GM12878 (cell line): Measurements from ENCODE around the gene NPM3. TPM values are rescaled to one million over a fixed set of nuclear protein-coding genes. Genes with fewer than 3 reads are reported as not detected.

Experiments used
- ATAC-seq: fragments of 200-7000 bp; cut with Tn5 transposase; 3 replicates; pipeline ENCODE4 v1.9.1; 2020; ENCODE audit warnings: mild to moderate bottlenecking, moderate library complexity
- BruUV-seq: library from RNA; stranded (reverse); fragments of 400-500 nt; replicated peaks from 2 replicates; lab custom pipeline; 2021; lab: Mats Ljungman, UMichigan
- CTCF ChIA-PET: fragments of 300-600 bp; sonication (Branson Sonifier 250); formaldehyde crosslinking; extraction: SDS; loops from one replicate; lab custom pipeline; 2021; ENCODE audit warnings: inconsistent platforms; lab: Yijun Ruan, JAX
- POLR2A ChIA-PET: fragments of 350-600 bp; formaldehyde crosslinking; extraction: SDS; loops from one replicate; lab custom pipeline; 2021; ENCODE audit warnings: inconsistent platforms; lab: Charles Lee
- RAD21 ChIA-PET: fragments of 300-600 bp; sonication (Branson Sonifier 250); formaldehyde crosslinking; loops from one replicate; lab custom pipeline; 2023; ENCODE audit warnings: antibody characterized with exemption; ENCODE audit not compliant: unreplicated experiment; lab: Charles Lee
- SMC1A ChIA-PET: fragments of 300-600 bp; sonication (Branson Sonifier 250); formaldehyde crosslinking; loops from one replicate; lab custom pipeline; 2023; ENCODE audit not compliant: unreplicated experiment, uncharacterized antibody; lab: Charles Lee
- DNase-seq: peaks from one replicate; pipeline ENCODE4 v3.0.0-alpha.2; 2011; ENCODE audit warnings: low read depth, low spot score
- FAIRE-seq: peaks from 3 replicates; lab custom pipeline; 2011; peaks lifted over from hg19 to GRCh38; lab: Jason Lieb, UNC
- H2AFZ ChIP-seq: 2 replicates; pipeline ENCODE4 v1.6.0; 2011; ENCODE audit warnings: low read depth, low read length, control low read depth; ENCODE audit not compliant: control insufficient read depth
- H3K27ac ChIP-seq: 2 replicates; pipeline ENCODE4 v1.5.1; 2011; ENCODE audit warnings: control low read depth; ENCODE audit not compliant: control insufficient read depth, insufficient read depth
- H3K27me3 ChIP-seq, 2 experiments: replicated peaks in 1 of 2; 2 replicates each; pipeline versions ENCODE4 v1.6.0 to v1.6.1; 2011; ENCODE audit warnings: low read length in 1 of 2; ENCODE audit not compliant: control insufficient read depth in 2 of 2, insufficient read depth in 2 of 2
- H3K36me3 ChIP-seq, 2 experiments: 2 replicates each; pipeline ENCODE4 v1.5.1; 2011; ENCODE audit warnings: low read length in 1 of 2; ENCODE audit not compliant: control insufficient read depth in 2 of 2, insufficient read depth in 2 of 2
- H3K4me1 ChIP-seq: 2 replicates; pipeline ENCODE4 v1.6.1; 2011; ENCODE audit warnings: mild to moderate bottlenecking, low read length, moderate library complexity, mixed read lengths; ENCODE audit not compliant: control insufficient read depth, insufficient read depth
- H3K4me2 ChIP-seq: 2 replicates; pipeline ENCODE4 v1.6.0; 2011; ENCODE audit warnings: control low read depth; ENCODE audit not compliant: control insufficient read depth, insufficient read depth
- H3K4me3 ChIP-seq: fragments of 200-600 bp; sonication (generic); 2 replicates; pipeline ENCODE4 v1.5.1; 2016
- H3K79me2 ChIP-seq: 2 replicates; pipeline ENCODE4 v1.6.0; 2011; ENCODE audit warnings: low read length; ENCODE audit not compliant: control insufficient read depth, insufficient read depth
- H3K9ac ChIP-seq: 2 replicates; pipeline ENCODE4 v1.8.0; 2011; ENCODE audit warnings: low read length, control low read depth, mixed read lengths; ENCODE audit not compliant: control insufficient read depth, insufficient read depth
- H3K9me3 ChIP-seq: replicated peaks from 3 replicates; pipeline ENCODE4 v1.5.1; 2011; ENCODE audit warnings: mild to moderate bottlenecking, low read length; ENCODE audit not compliant: control insufficient read depth, insufficient read depth
- H4K20me1 ChIP-seq: 2 replicates; pipeline ENCODE4 v1.6.0; 2011; ENCODE audit not compliant: control insufficient read depth, insufficient read depth
- CBFB ChIP-seq: IDR thresholded peaks from 2 replicates; pipeline ENCODE4 v1.6.1; 2016; ENCODE audit warnings: antibody characterized with exemption, low read depth
- FOXK2 ChIP-seq: fragments of 450-650 bp; IDR thresholded peaks from 2 replicates; pipeline ENCODE4 v1.6.1; 2017; ENCODE audit warnings: mild to moderate bottlenecking, moderate library complexity
- FOXM1 ChIP-seq: IDR thresholded peaks from 2 replicates; pipeline ENCODE4 v1.6.1; 2012; ENCODE audit warnings: low read depth, mild to moderate bottlenecking, inconsistent platforms, low read length, moderate library complexity
- IKZF1 ChIP-seq: fragments of 450-650 bp; conservative IDR thresholded peaks from 2 replicates; pipeline ENCODE4 v1.6.1; 2017; ENCODE audit warnings: antibody characterized with exemption, mild to moderate bottlenecking
- NR2F1 ChIP-seq: fragments of 450-650 bp; conservative IDR thresholded peaks from 2 replicates; pipeline ENCODE4 v1.6.1; 2017; ENCODE audit warnings: mild to moderate bottlenecking
- SMARCA5 ChIP-seq: fragments of 450-650 bp; IDR thresholded peaks from 2 replicates; pipeline ENCODE4 v1.6.1; 2017; ENCODE audit warnings: mild to moderate bottlenecking
- STAT1 ChIP-seq: fragments of 450-650 bp; conservative IDR thresholded peaks from 2 replicates; pipeline ENCODE4 v1.6.1; 2014; ENCODE audit warnings: antibody characterized with exemption, mild to moderate bottlenecking
- ZNF207 ChIP-seq: fragments of 450-650 bp; IDR thresholded peaks from 2 replicates; pipeline ENCODE4 v1.6.1; 2014; ENCODE audit warnings: antibody characterized with exemption, mild to moderate bottlenecking, borderline replicate concordance
- ZNF384 ChIP-seq: IDR thresholded peaks from 2 replicates; pipeline ENCODE4 v1.6.1; 2012; ENCODE audit warnings: low read depth, mild to moderate bottlenecking, low read length, improper control_type of control experiment, borderline replicate concordance
- WGBS: methylation state at CpG from one replicate; pipeline ENCODE4 v1.1.6; 2016; ENCODE audit warnings: low lambda C conversion rate; ENCODE audit not compliant: insufficient replicate concordance, insufficient coverage; ENCODE audit errors: missing lambda C conversion rate; 5-methylcytosine and 5-hydroxymethylcytosine counted together
- in situ Hi-C: fragments of 300-500 bp; cut with MboI; formaldehyde crosslinking; loops from 9 replicates; pipeline ENCODE4 v1.14.3; 2018; ENCODE audit warnings: mixed read lengths
- intact Hi-C: fragments of 100-400 bp; cut with micrococcal nuclease; formaldehyde crosslinking; loops from one replicate; pipeline ENCODE4 v1.14.2; 2022; ENCODE audit not compliant: unreplicated experiment
- polyA plus RNA-seq, 11 experiments: library from polyadenylated mRNA; depleted of rRNA in 4 of 11; unstranded in 6 of 11; stranded (reverse) in 5 of 11; fragments of >200 nt; fragmentation: Nextera tagmentation in 4 of 11; fragmentation: Illumina TruSeq in 1 of 11; extraction: Ambion mirVana in 4 of 11; extraction: Trizol in 1 of 11; gene quantifications; 1 replicate in 1 of 11; 2 replicates in 10 of 11; pipeline versions ENCODE4 v1.2.1 to v1.2.3, GENCODE V29; 2011 to 2016; ENCODE audit warnings: inconsistent platforms in 2 of 11, missing spikeins in 2 of 11, low read depth in 1 of 11
- total RNA-seq, 4 experiments: library from RNA; depleted of rRNA in 3 of 4; stranded (reverse); fragments of >200 nt in 3 of 4; fragmentation: Illumina TruSeq in 1 of 4; extraction: Trizol in 1 of 4; gene quantifications; 2 replicates each; pipeline versions ENCODE4 v1.2.1 to v1.2.3, GENCODE V29; 2013 to 2021
- TF ChIP-seq, protein P1 (sequence below): fragments of 450-650 bp; IDR thresholded peaks from 2 replicates; pipeline ENCODE4 v1.6.1; 2017; ENCODE audit warnings: mild to moderate bottlenecking
- TF ChIP-seq, protein P2 (sequence below): IDR thresholded peaks from 2 replicates; pipeline ENCODE4 v1.6.1; 2012; ENCODE audit warnings: low read depth, low read length, improper control_type of control experiment
- TF ChIP-seq, protein P3 (sequence below): fragments of 450-650 bp; IDR thresholded peaks from 2 replicates; pipeline ENCODE4 v1.6.1; 2017; ENCODE audit warnings: borderline replicate concordance

The NPM3 gene
- total and polyA plus RNA-seq, 10 of the 15 experiments (the other 5 are each of a cell fraction or from before 2014, with no cell fraction given) = 13.0 to 171 (median 93.3) TPM

DNA sequence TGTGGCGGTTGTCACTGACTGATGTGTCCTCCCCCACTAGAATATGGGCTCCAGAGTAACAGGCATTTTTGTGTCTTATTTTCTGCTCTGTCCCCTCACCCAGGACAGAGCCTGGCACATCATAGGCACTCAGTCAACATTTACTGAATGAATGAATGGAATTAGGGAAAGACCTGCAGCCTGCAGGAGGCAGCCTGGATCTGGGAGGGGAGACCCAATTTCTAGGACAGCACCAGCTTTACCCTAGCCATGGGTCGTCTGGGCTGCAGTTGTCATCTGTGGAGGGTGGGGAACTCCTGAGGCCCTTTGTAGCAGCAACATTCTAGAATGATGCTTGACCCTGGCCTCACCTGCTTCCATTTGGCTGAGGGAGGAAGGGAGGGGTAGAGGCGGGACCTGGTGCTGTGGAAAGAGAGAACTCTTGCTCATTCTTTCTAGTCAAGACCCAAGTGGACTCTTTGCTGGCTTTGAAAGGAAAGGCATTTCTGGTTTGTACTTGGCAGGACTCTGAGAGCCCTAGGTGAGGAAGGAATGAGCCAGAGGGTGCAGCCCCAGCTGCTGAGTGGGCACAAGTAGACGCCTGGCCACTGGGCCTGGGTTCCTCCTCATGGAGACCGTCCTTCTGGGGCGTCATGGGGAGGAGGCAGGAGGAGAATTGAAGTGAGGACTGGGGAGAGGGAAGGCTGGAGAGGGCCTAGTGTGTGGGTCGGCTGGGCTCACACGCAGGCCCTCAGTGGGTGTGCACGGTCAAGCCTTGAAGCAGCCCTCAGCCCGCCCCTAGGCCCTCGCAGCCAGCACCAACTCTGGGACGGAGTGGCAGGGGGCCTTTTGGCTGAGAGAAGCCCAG, 16.3 kb downstream of the NPM3 start:
- TF ChIP-seq STAT1 (no peak), ZNF384 (no peak), NR2F1 (no peak)
- WGBS = 47% methylated on average over 12 of the region's 12 CpGs
- Histone ChIP-seq H3K79me2 (no peaks in the 10 kb centered on the region), H3K4me3 (no peak overlapping the region), H3K4me2 (no peak overlapping the region), H3K27ac (no peak overlapping the region), H3K9ac (no peak overlapping the region), H4K20me1 (no peaks in the 10 kb centered on the region), H3K27me3 (peaks cover 0 to 3% of the 10 kb centered on the region in 2 experiments; a peak in 3 of 4 replicates), H3K36me3 (no peaks in the 10 kb centered on the region), H3K9me3 (no peaks in the 10 kb centered on the region), H3K4me1 (no peaks in the 10 kb centered on the region), H2AFZ (no peak overlapping the region)
- ATAC-seq = no peak
- no TSS peak for BruUV-seq
- POLR2A ChIA-PET = interaction anchor here (0.6 to 0.7 kb wide), 2 partner anchors 331 to 968 kb away, joined by 3 read pairs; no protein-coding TSS in a partner anchor
- SMC1A ChIA-PET = interaction anchor here (0.7 kb wide), 1 partner anchor 311 kb away, joined by 3 read pairs; no protein-coding TSS in a partner anchor
- RAD21 ChIA-PET = interaction anchor here (0.6 kb wide), 1 partner anchor 750 kb away, joined by 4 read pairs; no protein-coding TSS in a partner anchor
- in situ Hi-C loops (no loop called here), intact Hi-C loops (no loop called here)
- no peak for FAIRE-seq
- no peak for DNase-seq
- CTCF ChIA-PET = interaction anchor here (0.5 to 1.9 kb wide), 3 partner anchors 11 to 598 kb away, joined by 3 to 7 read pairs (median 4); no protein-coding TSS in a partner anchor

DNA sequence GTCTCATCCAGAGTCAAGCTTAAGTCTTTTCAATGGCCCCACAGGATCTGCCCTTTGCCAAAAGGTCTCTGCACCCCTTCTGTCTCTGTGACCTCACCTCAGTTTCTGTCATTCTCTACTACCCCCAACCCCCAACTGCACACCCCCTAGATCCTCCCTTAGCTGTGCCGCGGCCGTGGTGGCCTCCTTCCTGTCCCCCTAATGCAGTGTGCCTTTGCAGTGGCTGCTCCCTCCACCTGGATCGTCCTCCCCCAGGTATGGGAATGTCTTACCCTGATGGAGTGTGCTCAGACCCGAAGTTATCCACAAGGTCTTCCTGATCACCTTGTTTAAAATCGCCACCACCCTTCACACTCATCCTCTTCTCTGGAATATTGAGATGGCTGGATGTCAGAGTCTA, 16.9 kb downstream of the NPM3 start:
- H4K20me1 ChIP-seq = no peaks in the 10 kb centered on the region
- no peaks in the 10 kb centered on the region for H3K4me1 ChIP-seq
- no peak overlapping the region for H3K27ac ChIP-seq
- in situ Hi-C loops (no loop called here), intact Hi-C loops (no loop called here)
- ATAC-seq (no peak), DNase-seq (no peak), FAIRE-seq (no peak)
- H2AFZ ChIP-seq = no peak overlapping the region
- H3K4me3 ChIP-seq = no peak overlapping the region
- H3K9me3 ChIP-seq = no peaks in the 10 kb centered on the region
- H3K79me2 ChIP-seq = no peaks in the 10 kb centered on the region
- peaks cover 0 to 3% of the 10 kb centered on the region in 2 experiments; a peak in 3 of 4 replicates for H3K27me3 ChIP-seq
- ChIA-PET SMC1A (interaction anchor here (0.7 kb wide), 1 partner anchor 312 kb away, joined by 3 read pairs; no protein-coding TSS in a partner anchor), POLR2A (interaction anchor here (0.7 kb wide), 1 partner anchor 330 kb away, joined by 3 read pairs; no protein-coding TSS in a partner anchor), CTCF (no interaction called here), RAD21 (interaction anchor here (0.6 kb wide), 1 partner anchor 749 kb away, joined by 4 read pairs; no protein-coding TSS in a partner anchor)
- H3K36me3 ChIP-seq = no peaks in the 10 kb centered on the region
- no peak overlapping the region for H3K9ac ChIP-seq
- no TSS peak for BruUV-seq
- H3K4me2 ChIP-seq = no peak overlapping the region
- WGBS = 46% methylated on average over 6 of the region's 6 CpGs
- TF ChIP-seq IKZF1 (no peak), ZNF207 (no peak), FOXM1 (no peak), CBFB (no peak), SMARCA5 (no peak), FOXK2 (no peak)
- TF ChIP-seq, protein P1, sequence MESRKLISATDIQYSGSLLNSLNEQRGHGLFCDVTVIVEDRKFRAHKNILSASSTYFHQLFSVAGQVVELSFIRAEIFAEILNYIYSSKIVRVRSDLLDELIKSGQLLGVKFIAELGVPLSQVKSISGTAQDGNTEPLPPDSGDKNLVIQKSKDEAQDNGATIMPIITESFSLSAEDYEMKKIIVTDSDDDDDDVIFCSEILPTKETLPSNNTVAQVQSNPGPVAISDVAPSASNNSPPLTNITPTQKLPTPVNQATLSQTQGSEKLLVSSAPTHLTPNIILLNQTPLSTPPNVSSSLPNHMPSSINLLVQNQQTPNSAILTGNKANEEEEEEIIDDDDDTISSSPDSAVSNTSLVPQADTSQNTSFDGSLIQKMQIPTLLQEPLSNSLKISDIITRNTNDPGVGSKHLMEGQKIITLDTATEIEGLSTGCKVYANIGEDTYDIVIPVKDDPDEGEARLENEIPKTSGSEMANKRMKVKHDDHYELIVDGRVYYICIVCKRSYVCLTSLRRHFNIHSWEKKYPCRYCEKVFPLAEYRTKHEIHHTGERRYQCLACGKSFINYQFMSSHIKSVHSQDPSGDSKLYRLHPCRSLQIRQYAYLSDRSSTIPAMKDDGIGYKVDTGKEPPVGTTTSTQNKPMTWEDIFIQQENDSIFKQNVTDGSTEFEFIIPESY = no peak
- TF ChIP-seq, protein P2, sequence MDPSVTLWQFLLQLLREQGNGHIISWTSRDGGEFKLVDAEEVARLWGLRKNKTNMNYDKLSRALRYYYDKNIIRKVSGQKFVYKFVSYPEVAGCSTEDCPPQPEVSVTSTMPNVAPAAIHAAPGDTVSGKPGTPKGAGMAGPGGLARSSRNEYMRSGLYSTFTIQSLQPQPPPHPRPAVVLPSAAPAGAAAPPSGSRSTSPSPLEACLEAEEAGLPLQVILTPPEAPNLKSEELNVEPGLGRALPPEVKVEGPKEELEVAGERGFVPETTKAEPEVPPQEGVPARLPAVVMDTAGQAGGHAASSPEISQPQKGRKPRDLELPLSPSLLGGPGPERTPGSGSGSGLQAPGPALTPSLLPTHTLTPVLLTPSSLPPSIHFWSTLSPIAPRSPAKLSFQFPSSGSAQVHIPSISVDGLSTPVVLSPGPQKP = no peak
- TF ChIP-seq, protein P3, sequence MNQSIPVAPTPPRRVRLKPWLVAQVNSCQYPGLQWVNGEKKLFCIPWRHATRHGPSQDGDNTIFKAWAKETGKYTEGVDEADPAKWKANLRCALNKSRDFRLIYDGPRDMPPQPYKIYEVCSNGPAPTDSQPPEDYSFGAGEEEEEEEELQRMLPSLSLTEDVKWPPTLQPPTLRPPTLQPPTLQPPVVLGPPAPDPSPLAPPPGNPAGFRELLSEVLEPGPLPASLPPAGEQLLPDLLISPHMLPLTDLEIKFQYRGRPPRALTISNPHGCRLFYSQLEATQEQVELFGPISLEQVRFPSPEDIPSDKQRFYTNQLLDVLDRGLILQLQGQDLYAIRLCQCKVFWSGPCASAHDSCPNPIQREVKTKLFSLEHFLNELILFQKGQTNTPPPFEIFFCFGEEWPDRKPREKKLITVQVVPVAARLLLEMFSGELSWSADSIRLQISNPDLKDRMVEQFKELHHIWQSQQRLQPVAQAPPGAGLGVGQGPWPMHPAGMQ = no peak
